Measurements from ENCODE around the gene CFAP100.

The CFAP100 gene

DNA sequence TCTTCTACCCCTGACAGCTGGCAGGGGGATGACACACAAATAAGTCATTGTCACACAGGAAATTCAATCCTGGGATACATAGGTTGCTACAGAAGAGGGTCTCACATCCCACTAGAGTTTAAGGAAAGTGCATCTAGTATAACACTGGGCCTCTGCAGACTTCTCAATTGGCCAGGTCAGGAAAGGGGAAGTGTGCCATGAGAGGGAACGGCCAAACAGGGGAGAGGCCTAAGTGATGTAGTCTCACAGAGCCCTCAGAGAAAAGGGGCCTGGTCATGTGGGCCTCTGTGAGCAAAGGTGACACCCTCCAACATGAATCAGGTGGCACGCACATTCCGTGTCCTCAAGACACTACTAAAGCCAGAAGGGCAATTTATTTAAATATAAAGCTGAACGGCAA lies 69.8 kb downstream of the CFAP100 start:
- DNase-seq (ENCODE audit: low spot score), result no peak

DNA sequence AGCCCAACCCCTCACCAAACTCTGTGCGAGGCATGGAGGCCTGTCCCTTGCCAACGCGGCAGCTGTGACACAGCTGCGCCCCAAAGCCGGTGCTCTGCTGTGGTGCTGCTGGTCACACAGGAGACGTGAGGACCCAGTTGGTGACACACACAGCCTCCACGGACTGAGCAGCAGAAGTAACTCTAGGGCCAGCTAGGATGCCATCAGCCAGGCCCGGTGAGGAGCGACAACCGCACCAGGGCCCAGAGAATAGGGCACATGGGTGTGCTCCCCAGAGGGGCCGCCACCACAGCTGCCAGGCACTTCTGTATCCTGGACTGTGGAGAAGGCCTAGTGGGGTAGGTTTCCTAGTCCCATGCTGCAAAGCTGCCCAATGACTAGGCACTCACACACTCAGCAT lies 70.3 kb downstream of the CFAP100 start:
- DNase-seq (ENCODE audit: low spot score), result no peak

DNA sequence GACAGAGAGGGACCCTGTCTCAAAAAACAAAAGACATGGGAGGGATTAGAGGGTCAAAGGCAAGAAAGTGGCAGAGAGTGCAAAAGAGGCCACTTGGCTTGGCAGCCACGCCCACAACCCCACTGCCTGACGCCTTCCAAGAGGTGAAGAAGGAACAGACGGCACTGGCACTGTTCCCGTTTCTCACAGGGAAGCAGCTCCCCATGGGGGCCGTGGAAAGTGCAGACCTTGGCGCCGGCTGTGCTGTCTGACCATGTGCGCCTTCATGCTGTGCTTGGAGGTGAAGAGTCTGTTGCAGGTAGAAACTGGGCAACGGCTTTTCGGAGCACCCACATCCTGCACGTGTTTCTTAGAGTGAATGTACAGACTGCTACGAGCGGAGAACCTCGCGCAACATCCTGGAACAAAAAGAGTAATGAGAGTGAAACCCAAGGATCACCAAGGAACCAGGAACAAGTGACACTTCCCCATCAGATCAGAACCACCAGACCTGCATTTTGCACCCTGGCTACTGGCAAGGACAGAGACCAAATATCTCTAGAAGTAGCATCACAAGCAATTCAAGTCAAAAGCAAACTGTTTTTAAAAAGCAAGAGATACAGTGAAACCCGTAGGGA lies 71.3 kb downstream of the CFAP100 start:
- DNase-seq (ENCODE audit: low spot score), result peak; percentile 42

DNA sequence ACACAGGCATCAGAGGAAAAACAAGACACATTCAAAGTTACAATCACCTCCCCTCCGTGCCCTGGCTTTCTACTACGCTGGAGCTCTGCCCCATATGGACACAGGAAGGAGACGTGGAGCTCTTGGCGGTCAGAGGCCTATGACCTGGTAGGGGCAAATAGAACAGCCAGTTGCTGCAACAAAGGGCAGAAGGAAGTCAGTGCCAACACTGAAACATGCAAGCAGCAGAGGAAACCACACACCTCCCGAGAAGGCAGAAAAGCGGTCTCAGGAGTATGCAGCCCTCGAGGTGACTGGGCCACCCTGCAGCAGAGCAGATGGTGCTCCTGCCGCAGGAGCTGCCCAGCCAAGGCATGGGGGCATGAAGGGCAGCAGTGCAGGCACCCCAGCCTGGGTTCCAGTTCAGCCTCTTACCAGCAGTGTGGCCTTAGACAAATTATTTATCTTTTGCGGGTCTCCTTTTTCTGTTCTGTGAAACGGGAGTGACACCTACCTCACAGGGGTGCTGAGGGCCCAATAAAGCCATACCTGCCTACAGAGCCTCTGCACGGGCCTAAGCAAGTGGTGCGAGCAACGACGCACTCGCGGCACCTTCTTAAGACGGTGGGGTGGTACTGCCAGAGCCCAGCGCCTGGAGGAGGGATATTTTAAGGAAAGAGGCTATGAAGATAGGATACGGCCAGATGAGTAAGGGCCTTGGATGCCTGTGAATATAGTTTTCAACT lies 72.3 kb downstream of the CFAP100 start:
- DNase-seq (ENCODE audit: low spot score), result no peak

DNA sequence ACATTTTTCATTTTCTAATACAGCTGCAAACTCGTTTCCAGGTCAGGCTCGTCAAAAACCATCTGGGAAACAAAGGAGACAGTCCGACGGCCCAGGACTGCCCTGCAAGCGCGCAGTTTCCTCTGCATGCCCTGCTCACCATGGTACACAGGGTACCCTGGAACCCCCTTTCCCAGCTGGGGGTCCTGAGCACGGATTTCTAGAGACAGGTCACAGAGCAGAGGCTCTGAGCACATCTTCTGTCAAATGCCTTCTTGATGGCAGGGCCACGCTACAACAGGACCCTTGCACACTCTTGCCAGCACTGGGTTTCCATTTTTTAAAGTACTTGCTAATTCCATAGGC lies 72.9 kb downstream of the CFAP100 start:
- no peak for DNase-seq (ENCODE audit: low spot score)

DNA sequence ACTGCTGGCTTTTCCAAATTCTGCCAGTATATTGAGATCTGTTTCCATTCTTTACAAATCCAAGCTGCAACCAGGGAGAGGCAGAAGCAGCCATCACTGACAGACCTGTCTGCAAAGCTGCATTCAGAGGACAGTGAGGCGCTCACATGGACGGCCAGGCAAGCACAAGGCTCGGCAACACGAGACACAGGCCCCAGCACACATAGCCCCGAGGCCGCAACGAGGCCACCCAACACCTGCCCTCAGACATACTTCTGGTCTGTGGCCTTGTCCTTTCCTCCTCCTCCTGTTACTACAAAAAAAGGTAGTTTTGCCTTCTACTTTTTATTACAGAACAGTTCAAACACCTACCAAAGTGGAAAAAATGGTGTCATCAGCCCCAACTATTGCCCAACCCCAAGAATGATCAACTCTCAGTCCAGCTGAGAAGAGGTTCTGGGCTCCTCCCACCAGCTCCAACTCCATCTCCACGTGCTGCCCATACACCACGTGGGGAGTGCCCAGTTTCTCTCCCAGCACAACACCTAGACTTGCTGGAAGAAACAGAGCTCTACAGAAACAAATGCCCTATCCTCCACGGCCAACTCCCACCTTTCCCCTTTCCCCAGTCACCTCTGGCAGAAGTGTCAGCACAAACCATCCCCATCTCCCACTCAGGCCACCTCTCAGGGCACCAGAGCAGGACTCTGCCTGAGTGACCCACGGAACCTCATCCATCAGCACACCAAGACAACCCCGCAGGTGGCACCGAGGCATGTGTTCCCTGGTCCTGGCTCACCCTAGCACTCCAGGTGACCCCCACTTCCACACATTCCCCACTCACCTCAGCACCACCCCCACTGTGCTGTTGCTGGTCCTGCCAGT lies 73.6 kb downstream of the CFAP100 start:
- no peak for DNase-seq (ENCODE audit: low spot score)

DNA sequence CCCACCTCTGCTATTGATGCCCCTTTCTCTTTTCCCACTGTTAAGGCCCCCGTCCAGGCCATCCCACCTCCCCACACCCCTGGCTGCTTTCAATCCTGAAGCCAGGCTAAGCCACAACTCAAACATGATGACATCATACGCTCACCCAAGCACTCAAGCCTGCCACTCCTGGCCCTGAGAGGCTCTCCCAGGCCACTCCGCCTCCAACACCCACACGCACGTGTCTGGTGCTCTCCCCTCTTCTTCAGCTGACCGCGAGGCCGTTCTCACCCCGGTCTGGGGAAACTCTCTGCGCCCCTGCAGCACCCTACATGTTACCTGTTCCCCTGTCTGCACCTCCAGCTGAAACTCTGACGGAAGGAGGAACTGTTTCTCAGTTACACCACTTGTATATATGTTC lies 74.8 kb downstream of the CFAP100 start:
- DNase-seq (ENCODE audit: low spot score), result no peak

DNA sequence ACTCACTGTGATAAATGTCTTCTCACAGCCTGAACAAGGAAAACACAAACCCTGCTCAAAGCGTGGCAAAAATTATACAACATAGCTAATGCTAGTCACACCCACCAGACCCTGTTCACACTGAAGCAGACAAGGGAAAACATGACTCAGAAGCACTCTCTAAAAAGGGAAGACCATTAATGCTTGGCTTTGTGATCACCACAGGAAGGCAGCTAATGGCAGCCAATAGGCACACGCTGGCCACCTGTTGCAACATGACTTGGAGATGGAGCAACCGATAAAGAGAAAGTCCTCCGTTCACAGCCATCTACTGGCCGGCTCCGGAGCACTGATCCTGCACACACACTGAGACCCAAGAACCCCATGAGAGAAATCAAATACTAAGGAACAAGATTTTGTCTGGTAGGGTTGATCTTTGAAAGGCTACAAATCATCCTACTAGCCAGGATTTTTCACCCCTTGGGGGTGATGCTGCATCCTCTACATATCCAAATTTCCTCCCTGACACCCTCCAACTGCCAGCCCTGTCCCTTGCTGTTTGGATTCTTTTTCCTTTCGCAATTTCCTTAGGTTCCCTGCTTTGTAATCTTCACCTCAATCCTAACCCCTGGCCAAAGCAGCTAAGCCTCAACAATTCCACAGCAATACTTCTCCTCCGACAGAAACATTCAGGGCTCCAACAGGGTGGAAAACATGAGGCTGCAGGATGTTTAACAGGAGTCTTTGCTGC lies 77.7 kb downstream of the CFAP100 start:
- peak; percentile 82 for DNase-seq (ENCODE audit: low spot score)

DNA sequence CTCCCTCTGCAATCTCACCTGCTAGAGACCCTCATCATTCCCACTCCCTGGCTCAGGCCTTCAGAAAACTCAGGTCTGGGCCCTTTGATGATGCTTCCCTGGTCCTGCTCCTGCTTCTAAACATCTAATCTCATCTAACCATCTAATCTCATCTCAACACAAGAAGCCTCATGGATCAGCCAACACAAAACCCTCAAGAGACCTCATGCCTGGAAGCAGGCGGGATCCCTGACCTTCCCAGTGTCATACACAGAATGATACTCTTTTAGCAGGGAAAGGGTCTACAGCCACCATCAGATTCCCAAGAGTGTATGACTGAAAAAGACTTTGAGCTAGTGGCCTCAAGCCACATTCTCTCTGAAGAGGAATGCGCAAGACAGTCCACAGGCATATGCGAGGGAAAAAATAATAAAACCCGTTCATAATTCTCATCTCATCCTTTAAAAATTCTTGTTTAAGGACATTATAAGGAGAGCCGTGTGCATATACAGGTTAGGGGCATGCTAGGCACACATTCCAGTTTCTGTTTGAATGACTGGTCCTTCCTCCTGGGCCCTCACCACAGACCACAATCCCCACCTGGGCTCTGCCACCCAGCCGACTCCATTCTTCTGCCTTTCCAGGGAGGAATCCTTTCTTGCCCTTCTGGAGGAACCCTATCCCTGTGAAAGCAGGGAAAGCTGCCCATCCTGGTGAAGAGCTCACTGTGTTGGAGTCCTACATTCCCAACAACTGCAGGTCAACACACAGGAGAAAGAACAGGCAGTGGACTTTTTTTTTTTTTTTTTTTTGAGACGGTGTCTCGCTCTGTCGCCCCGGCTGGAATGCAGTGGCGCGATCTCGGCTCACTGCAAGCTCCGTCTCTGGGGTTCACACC lies 78.8 kb downstream of the CFAP100 start:
- no peak for DNase-seq (ENCODE audit: low spot score)

DNA sequence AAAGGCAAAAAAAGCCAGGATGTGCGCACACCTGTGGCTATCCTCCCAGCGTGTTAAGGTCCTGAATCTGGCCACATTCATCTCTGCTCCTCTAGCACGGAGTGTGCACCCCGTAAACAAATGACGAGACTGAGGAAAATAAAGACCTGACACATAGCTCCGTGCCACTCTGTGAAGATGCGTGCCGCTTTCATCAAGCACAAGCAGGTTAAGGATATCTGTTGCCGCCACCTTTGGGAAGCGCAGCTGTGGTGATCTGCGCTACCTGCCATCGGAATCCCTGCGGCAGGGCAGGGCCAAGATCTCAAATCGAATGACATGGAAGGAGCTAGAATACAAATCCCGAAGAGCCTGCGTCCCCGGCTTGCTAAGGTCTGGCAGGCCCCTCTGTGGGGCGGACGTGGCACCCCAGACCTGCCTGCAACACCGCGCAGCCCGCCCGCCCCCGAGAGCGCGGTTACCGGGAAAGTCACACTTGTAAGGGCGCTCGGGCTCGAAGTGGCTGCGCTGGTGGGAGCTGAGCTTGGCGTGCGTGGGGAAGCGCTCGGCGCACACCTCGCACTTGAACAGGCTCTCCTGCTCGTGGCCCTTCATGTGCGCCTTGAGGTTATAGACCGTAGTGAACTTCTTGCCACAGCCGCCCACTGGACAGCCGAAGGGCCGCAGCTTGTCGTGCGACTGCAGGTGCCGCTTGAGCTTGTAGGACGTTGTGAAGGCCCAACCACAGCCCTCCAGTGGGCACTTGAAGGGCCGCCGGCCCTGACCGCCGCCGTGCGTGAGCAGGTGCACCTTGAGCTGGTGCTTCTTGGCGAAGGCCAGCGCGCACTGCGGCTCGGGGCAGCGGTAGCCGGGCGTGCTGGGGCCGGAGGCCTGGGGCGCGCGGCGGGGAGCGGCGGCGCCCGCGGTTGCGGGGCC lies 80.0 kb downstream of the CFAP100 start:
- no peak for DNase-seq (ENCODE audit: low spot score)

DNA sequence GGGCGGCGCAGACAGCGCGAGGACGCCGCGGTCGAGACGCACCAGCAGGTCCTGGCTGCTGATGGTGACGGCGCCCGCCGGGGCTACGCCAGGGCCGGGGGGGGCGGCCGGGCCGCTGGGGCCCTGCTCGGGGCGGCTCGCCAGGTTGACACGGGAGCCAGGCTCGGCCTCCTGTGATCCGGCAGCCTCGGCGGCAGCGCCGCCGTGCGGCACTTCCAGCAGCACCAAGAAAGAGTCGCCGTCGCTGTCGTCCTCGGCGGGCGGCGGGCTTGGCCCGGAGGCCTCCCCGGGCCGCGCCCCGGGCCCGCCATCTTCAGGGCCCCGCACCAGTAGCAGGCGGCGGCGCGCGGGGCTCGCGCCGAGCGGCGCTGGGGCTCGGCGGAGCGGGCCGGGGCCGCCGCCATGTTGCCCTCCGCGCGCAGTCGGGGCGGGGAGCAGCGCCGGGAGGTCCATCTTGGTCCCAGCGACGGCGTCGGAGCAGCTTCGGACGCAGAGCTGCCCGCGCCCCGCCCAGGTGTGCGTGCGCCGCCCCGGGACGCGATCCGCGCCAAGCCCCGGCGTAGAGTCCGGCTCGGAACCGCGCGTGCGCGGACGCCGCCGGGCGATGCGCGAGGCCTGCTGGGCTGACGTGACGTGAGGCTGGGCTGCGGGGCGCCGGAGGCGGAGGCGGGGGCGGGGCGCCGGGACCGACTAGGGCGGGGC lies 80.9 kb downstream of the CFAP100 start, which contains the start of gene ZXDC:
TSS of gene ZXDC (minus strand) at position 479 of the 702 bp plus-strand sequence. CDS start at position 453, 26 bp downstream.
- DNase-seq (ENCODE audit: low spot score), result peak; percentile 93

DNA sequence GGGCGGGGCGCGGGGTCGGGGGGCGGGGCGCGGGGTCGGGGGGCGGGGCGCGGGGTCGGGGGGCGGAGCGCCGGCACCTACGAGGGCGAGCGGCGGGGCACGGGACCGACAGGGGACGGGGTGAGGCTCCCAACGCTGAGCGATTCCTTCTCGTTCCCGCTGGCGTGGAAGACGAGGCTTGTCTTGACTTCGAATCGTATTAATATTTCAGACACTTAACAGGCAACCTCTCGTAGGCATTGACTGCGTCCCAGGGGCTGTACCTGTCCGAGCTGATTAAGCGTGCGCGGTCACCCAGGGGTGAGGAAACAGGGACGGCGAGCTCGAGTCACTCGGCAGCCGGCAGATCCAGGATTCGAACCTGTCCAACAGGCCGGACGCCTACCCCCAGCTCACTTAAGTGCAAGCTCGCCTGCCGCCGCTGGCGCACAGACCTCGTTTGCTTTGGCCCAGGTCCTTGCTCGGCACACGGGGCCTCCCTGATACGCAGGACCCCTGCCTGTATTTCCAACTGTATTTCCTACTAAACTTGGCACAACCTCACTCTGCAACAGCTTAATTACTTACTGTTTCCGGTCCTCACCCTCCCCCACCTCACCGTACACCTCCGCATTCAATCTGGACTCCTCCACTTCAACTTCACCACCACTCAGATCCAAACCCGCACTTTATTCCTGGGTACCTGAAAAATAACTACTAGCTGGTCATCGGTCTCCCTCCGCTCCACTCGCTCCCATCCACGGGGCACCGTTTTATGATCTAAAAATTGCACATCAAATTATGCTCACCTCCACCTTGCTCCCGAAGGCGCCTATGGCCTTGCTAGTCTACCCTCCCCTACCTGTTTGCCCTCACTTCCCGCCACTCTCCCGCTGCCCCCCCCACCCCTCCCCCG lies 81.7 kb downstream of the CFAP100 start:
- DNase-seq (ENCODE audit: low spot score), result peak; percentile 84

DNA sequence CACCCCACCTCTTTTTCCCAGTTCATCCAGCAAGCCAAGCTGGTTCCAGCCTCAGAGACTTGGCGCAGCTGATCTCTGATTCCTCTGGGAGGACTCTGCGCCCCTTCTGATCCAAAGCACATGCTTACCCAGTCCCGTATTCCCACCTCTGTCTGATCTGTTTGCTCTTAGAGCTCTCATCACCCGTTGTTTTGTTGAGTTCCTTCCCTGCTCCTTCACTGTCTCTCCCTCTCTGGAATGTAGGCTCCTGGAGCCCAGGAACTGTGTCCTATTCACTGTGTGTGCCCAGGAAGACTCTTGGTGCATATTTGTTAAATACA lies 82.3 kb downstream of the CFAP100 start:
- no peak for DNase-seq (ENCODE audit: low spot score)

DNA sequence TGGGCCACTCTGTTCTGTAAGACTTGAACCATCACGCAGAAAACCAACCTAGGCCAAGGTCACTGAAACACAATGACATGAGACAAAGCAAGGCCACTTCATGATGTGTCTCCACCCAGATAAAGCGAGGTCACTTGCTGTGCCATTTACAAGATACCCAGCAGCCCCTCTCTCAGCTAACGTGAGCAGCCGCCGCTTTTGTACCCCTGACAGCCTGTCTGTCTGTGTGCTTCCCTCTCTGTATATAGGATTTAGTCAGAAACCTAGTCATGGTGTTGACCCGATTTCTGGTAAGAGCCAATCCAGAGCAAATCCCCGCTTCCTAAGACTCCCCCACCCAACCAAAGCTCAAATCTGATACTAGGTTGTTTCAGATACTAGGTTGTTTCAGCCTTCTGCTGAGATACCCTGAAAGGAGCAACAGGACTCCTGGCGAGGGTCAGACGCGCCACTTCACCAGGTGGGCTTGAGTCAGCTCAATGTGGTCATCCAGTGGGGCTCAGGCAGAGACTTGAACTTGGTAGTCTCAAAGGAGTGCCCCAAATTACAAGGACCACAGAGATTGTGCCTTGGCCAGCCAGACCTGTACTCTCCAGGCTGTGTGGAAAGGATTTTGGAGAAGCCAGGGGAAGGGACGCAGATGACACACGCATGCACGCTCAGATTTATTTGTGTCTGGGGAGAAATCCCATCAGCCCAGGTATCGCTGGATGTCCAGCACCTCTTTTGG lies 84.0 kb downstream of the CFAP100 start:
- no peak for DNase-seq (ENCODE audit: low spot score)

DNA sequence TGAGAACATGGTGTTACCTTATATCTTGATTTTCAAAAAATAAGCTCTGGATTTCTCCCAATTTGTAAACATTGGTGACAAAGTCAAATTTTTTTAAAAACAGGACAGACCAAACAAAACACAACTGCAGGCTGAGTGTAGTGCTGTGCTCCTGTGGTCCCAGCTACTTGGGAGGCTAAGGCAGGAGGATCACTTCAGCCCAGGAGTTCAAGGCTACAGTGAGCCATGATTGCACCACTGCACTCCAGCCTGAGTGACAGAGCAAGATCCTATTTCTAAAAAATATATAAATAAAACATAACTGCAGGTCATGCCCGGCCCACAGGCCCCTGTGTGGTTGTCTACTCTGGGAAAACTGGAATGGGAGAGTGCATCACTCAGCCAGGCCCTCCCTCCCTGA lies 84.9 kb downstream of the CFAP100 start:
- no peak for DNase-seq (ENCODE audit: low spot score)

DNA sequence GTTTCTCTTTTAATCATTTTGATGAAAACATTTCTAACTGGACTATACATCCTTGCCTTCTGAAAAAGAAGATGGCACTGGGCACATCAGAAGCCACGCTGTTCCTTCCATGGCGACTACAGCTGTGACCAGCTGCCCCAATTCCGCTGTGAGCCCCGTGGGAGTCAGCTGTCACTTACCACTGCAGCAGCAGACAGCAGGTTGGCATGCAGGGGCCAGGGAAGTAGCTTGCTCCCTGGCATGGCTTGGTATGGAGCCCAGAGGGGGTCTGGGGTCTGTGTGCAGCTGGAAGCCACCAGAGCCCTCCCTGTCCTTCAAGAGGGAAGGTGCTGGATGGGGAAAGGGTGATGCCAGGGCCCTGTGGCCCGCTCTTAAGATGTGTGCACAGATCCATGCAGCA lies 85.5 kb downstream of the CFAP100 start:
- no peak for DNase-seq (ENCODE audit: low spot score)

DNA sequence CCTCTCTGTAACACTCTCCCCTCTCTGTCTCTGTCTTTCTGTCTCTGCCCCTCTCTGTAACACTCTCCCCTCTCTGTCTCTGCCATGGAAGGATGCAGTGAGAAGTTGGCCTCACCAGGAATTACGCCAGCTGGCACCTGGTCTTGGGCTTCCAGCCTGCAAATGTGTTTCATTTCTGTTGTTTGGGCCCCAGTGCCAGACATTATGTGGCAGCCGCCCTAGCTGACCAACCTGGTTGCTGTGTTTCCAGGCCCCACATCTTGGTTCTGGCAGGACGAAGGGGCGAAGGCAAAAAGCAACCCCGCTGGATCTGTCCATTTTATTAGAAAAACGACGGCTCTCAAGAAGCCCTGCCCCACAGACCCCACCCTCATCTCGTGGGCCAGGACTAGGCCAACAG lies 86.2 kb downstream of the CFAP100 start:
- no peak for DNase-seq (ENCODE audit: low spot score)
